OCI-LY1 (cell line): ENCODE data around the gene JAKMIP1.

Experiments used
- H2AFZ ChIP-seq: fragments of 200-600 bp; sonication (generic), shearing (Covaris generic); 2 replicates; pipeline ENCODE4 v1.6.0; 2014; ENCODE audit warnings: antibody characterized with exemption, mild to moderate bottlenecking, low read length
- H3F3A ChIP-seq: fragments of 200-600 bp; sonication (generic), shearing (Covaris generic); 2 replicates; pipeline ENCODE4 v1.6.0; 2014; ENCODE audit warnings: mild to moderate bottlenecking, antibody characterized with exemption, low read length, moderate library complexity; ENCODE audit not compliant: insufficient read depth
- H3K27ac ChIP-seq: fragments of 200-600 bp; sonication (generic); 2 replicates; pipeline ENCODE4 v1.5.1; 2014; ENCODE audit warnings: low read length, mixed run types, mild to moderate bottlenecking, low read depth; ENCODE audit not compliant: poor library complexity, severe bottlenecking
- H3K27me3 ChIP-seq: fragments of 200-600 bp; sonication (generic); 2 replicates; pipeline ENCODE4 v1.6.0; 2014; ENCODE audit warnings: antibody characterized with exemption, mild to moderate bottlenecking, low read length, moderate library complexity; ENCODE audit not compliant: insufficient read depth
- H3K36me3 ChIP-seq: fragments of 200-600 bp; sonication (generic); 2 replicates; pipeline ENCODE4 v1.6.1; 2014; ENCODE audit warnings: mild to moderate bottlenecking, antibody characterized with exemption, low read length, moderate library complexity, mixed read lengths; ENCODE audit not compliant: insufficient read depth
- H3K4me1 ChIP-seq: fragments of 200-600 bp; sonication (generic); 2 replicates; pipeline ENCODE4 v1.5.1; 2014; ENCODE audit warnings: mild to moderate bottlenecking, low read length, moderate library complexity; ENCODE audit not compliant: insufficient read depth, severe bottlenecking
- H3K4me2 ChIP-seq: fragments of 200-600 bp; sonication (generic), shearing (Covaris generic); 2 replicates; pipeline ENCODE4 v1.6.1; 2014; ENCODE audit warnings: low read length
- H3K4me3 ChIP-seq: fragments of 200-600 bp; sonication (generic); 2 replicates; pipeline ENCODE4 v1.5.1; 2014; ENCODE audit warnings: low read length, low read depth, mild to moderate bottlenecking, mixed read lengths; ENCODE audit not compliant: poor library complexity, severe bottlenecking
- H3K79me2 ChIP-seq: fragments of 200-600 bp; shearing (Covaris generic); 2 replicates; pipeline ENCODE4 v1.6.1; 2016; ENCODE audit warnings: mixed run types, low read length, mixed read lengths; ENCODE audit not compliant: insufficient read depth
- H3K9ac ChIP-seq: fragments of 200-600 bp; sonication (generic), shearing (Covaris generic); 2 replicates; pipeline ENCODE4 v1.6.1; 2014; ENCODE audit warnings: mild to moderate bottlenecking, low read length, mixed read lengths
- H3K9me2 ChIP-seq: fragments of 200-600 bp; sonication (generic), shearing (Covaris generic); 2 replicates; pipeline ENCODE4 v1.6.1; 2014; ENCODE audit warnings: low read depth, mild to moderate bottlenecking, low read length, mixed read lengths
- H3K9me3 ChIP-seq: fragments of 200-600 bp; shearing (Covaris generic); 2 replicates; pipeline ENCODE4 v1.6.1; 2014; ENCODE audit warnings: low read length, mixed read lengths
- H4K20me1 ChIP-seq: fragments of 200-600 bp; sonication (generic), shearing (Covaris generic); 2 replicates; pipeline ENCODE4 v1.6.0; 2016; ENCODE audit warnings: mild to moderate bottlenecking, low read length; ENCODE audit not compliant: insufficient read depth
- EZH2 ChIP-seq: fragments of 200-600 bp; sonication (generic), shearing (Covaris generic); IDR thresholded peaks from 2 replicates; pipeline ENCODE4 v1.8.0; 2017; ENCODE audit warnings: borderline replicate concordance, mixed run types, mild to moderate bottlenecking, antibody characterized with exemption, low read length, moderate library complexity, mixed read lengths
- TF ChIP-seq, protein P1 (sequence below): fragments of 200-600 bp; sonication (generic), shearing (Covaris generic); IDR thresholded peaks from 2 replicates; pipeline ENCODE4 v1.5.1; 2017; ENCODE audit warnings: mild to moderate bottlenecking, antibody characterized with exemption, low read length, moderate library complexity, mixed read lengths

The JAKMIP1 gene

GRCh38 chr4:5992171-5992827 lies 208.1 kb downstream of the JAKMIP1 start:
- no peaks in the 10 kb centered on the region for H3K27me3 ChIP-seq
- H3K4me2 ChIP-seq, result no peak overlapping the region
- no peaks in the 10 kb centered on the region for H3K36me3 ChIP-seq
- H3K9me3 ChIP-seq, result no peaks in the 10 kb centered on the region
- no peak overlapping the region for H3K9ac ChIP-seq
- H3K79me2 ChIP-seq, result no peaks in the 10 kb centered on the region
- H2AFZ ChIP-seq, result no peak overlapping the region
- H4K20me1 ChIP-seq, result no peaks in the 10 kb centered on the region
- H3K4me3 ChIP-seq, result no peak overlapping the region
- no peak overlapping the region for H3K27ac ChIP-seq
- no peak for TF ChIP-seq EZH2
- TF ChIP-seq, protein P1, sequence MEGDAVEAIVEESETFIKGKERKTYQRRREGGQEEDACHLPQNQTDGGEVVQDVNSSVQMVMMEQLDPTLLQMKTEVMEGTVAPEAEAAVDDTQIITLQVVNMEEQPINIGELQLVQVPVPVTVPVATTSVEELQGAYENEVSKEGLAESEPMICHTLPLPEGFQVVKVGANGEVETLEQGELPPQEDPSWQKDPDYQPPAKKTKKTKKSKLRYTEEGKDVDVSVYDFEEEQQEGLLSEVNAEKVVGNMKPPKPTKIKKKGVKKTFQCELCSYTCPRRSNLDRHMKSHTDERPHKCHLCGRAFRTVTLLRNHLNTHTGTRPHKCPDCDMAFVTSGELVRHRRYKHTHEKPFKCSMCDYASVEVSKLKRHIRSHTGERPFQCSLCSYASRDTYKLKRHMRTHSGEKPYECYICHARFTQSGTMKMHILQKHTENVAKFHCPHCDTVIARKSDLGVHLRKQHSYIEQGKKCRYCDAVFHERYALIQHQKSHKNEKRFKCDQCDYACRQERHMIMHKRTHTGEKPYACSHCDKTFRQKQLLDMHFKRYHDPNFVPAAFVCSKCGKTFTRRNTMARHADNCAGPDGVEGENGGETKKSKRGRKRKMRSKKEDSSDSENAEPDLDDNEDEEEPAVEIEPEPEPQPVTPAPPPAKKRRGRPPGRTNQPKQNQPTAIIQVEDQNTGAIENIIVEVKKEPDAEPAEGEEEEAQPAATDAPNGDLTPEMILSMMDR, result no peak
- no peaks in the 10 kb centered on the region for H3K9me2 ChIP-seq
- no peaks in the 10 kb centered on the region for H3K4me1 ChIP-seq
- no peaks in the 10 kb centered on the region for H3F3A ChIP-seq

GRCh38 chr4:5991405-5991804 lies 208.9 kb downstream of the JAKMIP1 start:
- H3F3A ChIP-seq, result no peaks in the 10 kb centered on the region
- no peaks in the 10 kb centered on the region for H3K36me3 ChIP-seq
- H3K4me2 ChIP-seq, result no peak overlapping the region
- no peaks in the 10 kb centered on the region for H3K79me2 ChIP-seq
- no peak for TF ChIP-seq EZH2
- TF ChIP-seq, protein P1, result no peak
- no peak overlapping the region for H3K27ac ChIP-seq
- no peak overlapping the region for H3K9ac ChIP-seq
- H3K4me3 ChIP-seq, result no peak overlapping the region
- H3K9me3 ChIP-seq, result no peaks in the 10 kb centered on the region
- no peak overlapping the region for H2AFZ ChIP-seq
- no peaks in the 10 kb centered on the region for H4K20me1 ChIP-seq
- H3K27me3 ChIP-seq, result no peaks in the 10 kb centered on the region
- H3K9me2 ChIP-seq, result no peaks in the 10 kb centered on the region
- no peaks in the 10 kb centered on the region for H3K4me1 ChIP-seq

DNA sequence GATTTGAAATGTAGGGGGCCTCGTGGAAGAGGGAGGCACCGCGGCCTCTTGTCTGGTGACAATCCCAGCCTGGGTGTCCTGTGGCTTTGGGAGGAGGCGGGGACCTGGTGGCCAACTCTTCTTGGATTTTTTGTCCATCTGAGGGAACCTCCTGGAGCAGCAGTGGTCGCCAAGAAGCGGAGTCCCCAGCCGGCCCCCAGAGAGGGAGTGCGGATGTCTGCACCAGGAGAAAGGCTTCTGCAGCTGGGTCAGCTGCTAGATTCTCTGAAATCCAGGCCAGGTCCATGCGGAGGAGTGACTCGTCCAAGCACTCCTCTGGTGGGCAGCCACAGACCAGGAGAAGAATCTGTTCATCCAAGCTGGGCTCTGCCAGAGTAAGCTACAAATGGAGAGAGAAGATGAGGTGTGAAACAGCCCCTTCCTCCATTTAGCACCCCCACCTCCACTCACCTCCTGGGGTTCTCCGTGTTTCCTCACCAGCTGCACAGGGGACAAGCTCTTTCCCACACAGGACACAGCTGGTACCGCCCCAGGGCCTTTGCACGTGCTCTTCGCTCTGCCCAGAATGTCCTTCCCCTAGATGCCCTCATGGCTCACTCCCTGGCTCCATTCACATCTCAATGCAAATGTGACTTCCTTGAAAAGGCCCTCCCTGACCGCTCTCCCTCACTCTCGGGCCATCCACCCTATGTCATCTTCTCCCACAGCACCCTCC lies 209.7 kb downstream of the JAKMIP1 start:
- Histone ChIP-seq H3K9me3 (no peaks in the 10 kb centered on the region), H3K27ac (no peak overlapping the region), H2AFZ (no peak overlapping the region), H4K20me1 (no peaks in the 10 kb centered on the region), H3K27me3 (no peaks in the 10 kb centered on the region), H3K36me3 (no peaks in the 10 kb centered on the region), H3K4me3 (no peak overlapping the region), H3K9me2 (no peaks in the 10 kb centered on the region), H3K79me2 (no peaks in the 10 kb centered on the region), H3K4me1 (no peaks in the 10 kb centered on the region), H3K9ac (no peak overlapping the region), H3K4me2 (no peak overlapping the region), H3F3A (no peaks in the 10 kb centered on the region)
- TF ChIP-seq, protein P1, result no peak
